Skeletal muscle satellite cell (primary cell): ENCODE results near the gene DUSP16.

ENCODE experiments used
- H3K27me3 ChIP-seq: 2 replicates; pipeline ENCODE4 v1.7.0; 2013; ENCODE audit warnings: low read length; ENCODE audit not compliant: control insufficient read depth, insufficient read depth
- H3K36me3 ChIP-seq: 2 replicates; pipeline ENCODE4 v1.7.0; 2013; ENCODE audit warnings: mild to moderate bottlenecking, control low read depth, low read length; ENCODE audit not compliant: insufficient read depth
- H3K4me1 ChIP-seq: 2 replicates; pipeline ENCODE4 v1.7.0; 2013; ENCODE audit warnings: low read length; ENCODE audit not compliant: control insufficient read depth, insufficient read depth
- H3K4me2 ChIP-seq: 2 replicates; pipeline ENCODE4 v1.7.0; 2013; ENCODE audit warnings: mild to moderate bottlenecking, low read length
- H3K4me3 ChIP-seq: 2 replicates; pipeline ENCODE4 v1.7.0; 2013; ENCODE audit warnings: low read length
- H3K9ac ChIP-seq: 2 replicates; pipeline ENCODE4 v1.7.0; 2013; ENCODE audit warnings: mild to moderate bottlenecking, low read depth, low read length, moderate library complexity
- H3K9me3 ChIP-seq: replicated peaks from 2 replicates; pipeline ENCODE4 v1.7.0; 2013; ENCODE audit warnings: mild to moderate bottlenecking, control low read depth, low read length

Gene DUSP16

DNA sequence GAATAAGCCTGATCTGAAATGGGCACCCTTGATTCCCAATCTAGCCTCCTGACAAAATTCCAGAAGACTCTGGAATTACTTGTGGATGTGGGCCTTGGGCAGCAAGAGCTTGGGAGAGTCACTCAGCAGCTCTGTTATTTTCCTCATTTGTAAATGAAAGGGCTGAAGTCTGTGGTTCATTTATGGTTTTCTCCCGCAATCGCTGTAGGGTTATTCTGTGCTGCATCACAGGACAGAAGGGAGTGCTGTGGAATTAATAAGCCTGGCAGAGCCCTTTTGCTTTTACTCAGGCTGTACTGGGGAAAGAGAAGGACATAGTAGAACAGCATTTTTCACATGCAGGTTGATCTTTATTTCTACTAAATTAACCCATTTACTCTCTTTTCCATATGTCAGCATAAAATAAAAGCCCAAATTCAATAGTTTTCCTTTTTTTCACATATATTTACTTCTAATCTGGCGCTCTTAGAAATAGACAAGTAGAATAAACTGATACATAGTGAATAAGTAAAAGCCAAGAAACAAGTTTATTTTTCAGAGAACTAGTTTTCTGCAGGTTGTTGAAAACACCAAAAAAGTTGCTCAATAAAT is 49.2 kb downstream of the DUSP16 start:
- Histone ChIP-seq H3K9ac (no peak overlapping the region), H3K4me3 (no peak overlapping the region), H3K36me3 (no peaks in the 10 kb centered on the region), H3K4me1 (peaks cover 4% of the 10 kb centered on the region), H3K4me2 (no peak overlapping the region), H3K9me3 (no peaks in the 10 kb centered on the region), H3K27me3 (no peaks in the 10 kb centered on the region)

DNA sequence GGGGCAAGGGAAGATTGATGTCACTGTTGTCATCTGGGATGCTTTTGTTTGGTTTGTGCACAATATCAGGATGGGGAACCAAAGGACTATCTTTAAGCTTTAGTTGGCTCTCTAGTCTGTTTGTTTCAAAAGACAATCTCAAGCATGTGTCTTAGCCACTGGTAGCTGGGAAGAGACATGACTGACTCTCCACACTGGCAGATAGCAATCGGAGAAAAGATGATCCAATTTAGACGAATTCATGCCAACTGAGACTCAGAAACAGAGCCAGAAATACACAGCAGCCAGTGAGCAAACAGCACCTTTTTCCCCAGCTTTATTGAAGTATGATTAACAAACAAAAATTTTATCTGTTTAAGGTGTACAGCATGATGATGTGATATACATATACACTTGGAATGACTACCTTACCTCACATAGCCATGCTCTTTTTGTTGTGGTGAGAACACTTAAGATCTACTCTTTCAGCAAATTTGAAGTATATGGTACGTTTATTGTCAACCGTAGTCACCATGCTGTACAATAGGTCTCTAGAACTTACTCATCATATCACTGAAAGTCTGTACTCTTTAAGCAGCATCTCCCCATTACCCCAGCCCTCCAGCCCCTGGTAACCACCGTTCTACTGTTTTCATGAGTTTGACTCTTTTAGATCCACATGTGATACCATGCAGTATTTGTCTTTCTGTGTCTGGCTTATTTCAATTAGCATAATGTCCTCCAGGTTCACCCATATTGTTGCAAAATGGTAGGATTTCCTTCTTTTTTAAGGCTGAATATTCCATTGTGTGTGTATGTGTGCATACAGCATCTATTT is 50.6 kb downstream of the DUSP16 start:
- no peaks in the 10 kb centered on the region for H3K36me3 ChIP-seq
- no peaks in the 10 kb centered on the region for H3K9me3 ChIP-seq
- no peak overlapping the region for H3K9ac ChIP-seq
- H3K4me2 ChIP-seq, result no peak overlapping the region
- no peaks in the 10 kb centered on the region for H3K27me3 ChIP-seq
- peaks cover 7% of the 10 kb centered on the region for H3K4me1 ChIP-seq
- H3K4me3 ChIP-seq, result no peak overlapping the region

DNA sequence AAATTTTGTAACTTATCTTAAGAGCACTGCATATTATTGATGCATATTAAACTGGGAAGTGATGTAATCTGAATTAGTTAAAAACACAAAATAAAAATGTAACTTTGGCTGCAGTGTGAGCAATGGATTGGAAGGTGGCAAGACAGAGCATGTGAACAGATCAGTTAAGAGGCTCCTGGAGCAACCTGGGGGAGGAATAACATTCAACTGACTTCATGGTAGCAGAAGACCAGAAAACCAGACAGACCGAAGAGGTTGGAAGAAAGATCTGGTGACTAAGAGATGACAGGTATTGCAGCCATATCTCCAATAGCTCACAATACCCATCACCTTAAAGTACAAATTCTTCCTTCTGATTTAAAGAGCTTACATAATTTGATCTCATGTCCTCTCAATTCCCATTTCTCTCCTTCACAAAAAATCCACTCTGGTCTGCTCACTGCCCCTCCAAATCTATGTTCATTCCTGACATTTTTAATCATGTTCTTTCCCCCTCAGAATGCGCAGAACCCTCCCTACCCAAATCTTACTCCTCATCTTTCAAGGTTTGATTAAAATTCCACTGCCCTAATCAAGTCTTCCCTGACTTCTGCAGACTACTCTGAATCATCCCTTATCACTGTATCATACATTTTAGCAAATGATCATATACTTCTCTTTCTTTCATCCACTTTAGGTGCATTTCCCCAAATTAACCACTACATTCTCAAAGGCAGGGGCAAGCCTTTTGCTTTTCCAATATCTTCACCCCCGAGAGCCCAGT is 51.5 kb downstream of the DUSP16 start:
- Histone ChIP-seq H3K27me3 (no peaks in the 10 kb centered on the region), H3K4me2 (no peak overlapping the region), H3K9ac (no peak overlapping the region), H3K4me3 (no peak overlapping the region), H3K4me1 (peaks cover 11% of the 10 kb centered on the region), H3K9me3 (no peaks in the 10 kb centered on the region), H3K36me3 (no peaks in the 10 kb centered on the region)

DNA sequence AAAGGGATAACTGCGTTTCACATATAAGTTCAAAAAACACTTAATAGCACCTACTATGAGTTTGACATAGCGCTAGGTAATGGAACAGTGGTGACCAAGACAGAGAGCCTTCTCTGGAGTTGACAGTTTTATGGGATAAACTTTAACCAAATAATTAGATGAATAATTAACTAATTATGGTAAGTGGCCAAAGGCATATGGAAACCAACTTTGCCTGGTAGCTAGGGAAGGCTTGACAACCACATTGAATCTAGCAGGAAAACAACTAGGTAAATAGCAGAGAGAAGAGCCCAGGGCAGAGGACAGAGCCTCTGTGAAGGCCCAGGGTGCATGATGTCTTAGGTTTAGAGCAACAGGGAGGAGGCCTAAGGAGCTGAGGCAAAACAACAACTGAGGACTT is 52.1 kb downstream of the DUSP16 start:
- H3K4me1 ChIP-seq, result peaks cover 14% of the 10 kb centered on the region

DNA sequence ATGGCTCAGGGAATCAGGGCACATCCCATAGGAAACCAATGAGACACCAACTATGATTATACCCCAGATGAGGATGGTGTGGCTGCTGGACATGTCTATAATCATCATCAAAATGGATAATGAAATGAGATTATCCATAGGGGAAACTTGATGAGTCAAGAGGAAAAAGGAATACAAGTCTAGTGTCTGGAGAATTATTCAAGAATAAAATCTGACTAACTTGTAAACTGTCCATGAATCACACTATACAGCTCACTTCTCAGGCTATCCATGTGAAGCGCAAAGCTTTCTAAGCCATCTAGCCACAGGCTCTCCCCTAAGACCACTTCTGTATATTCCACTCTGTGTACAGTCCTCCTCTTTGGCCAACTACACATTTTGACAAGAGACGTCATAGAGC is 52.5 kb downstream of the DUSP16 start:
- peaks cover 14% of the 10 kb centered on the region for H3K4me1 ChIP-seq
- H3K9ac ChIP-seq, result no peak overlapping the region
- H3K36me3 ChIP-seq, result no peaks in the 10 kb centered on the region
- no peak overlapping the region for H3K4me3 ChIP-seq
- no peaks in the 10 kb centered on the region for H3K27me3 ChIP-seq
- H3K9me3 ChIP-seq, result no peaks in the 10 kb centered on the region
- no peak overlapping the region for H3K4me2 ChIP-seq

More for the DNA sequence above, 52.1 kb downstream of the DUSP16 start:
- H3K4me2 ChIP-seq, result no peak overlapping the region
- no peak overlapping the region for H3K9ac ChIP-seq
- H3K9me3 ChIP-seq, result no peaks in the 10 kb centered on the region
- H3K27me3 ChIP-seq, result no peaks in the 10 kb centered on the region
- no peak overlapping the region for H3K4me3 ChIP-seq
- no peaks in the 10 kb centered on the region for H3K36me3 ChIP-seq

DNA sequence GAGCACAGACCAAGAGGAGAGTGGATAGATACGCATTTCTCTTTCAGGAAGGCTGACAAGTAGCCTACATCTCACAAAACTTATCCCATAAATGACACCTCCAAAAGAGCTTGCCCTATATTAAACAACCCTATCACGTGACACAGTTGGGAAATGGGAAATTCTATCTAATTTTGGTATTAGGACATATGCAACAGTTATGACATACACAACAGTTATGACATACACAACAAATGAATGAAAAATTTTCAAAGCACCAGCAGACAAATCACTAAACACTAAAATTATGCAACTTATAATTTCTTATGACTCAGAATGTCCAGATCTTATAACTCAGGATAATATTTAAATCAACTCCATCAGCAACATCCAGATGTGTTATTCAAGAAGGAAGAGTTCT is 54.1 kb downstream of the DUSP16 start:
- no peaks in the 10 kb centered on the region for H3K27me3 ChIP-seq
- no peak overlapping the region for H3K4me2 ChIP-seq
- H3K9ac ChIP-seq, result no peak overlapping the region
- H3K4me1 ChIP-seq, result peaks cover 14% of the 10 kb centered on the region
- H3K36me3 ChIP-seq, result no peaks in the 10 kb centered on the region
- H3K9me3 ChIP-seq, result no peaks in the 10 kb centered on the region
- H3K4me3 ChIP-seq, result no peak overlapping the region

DNA sequence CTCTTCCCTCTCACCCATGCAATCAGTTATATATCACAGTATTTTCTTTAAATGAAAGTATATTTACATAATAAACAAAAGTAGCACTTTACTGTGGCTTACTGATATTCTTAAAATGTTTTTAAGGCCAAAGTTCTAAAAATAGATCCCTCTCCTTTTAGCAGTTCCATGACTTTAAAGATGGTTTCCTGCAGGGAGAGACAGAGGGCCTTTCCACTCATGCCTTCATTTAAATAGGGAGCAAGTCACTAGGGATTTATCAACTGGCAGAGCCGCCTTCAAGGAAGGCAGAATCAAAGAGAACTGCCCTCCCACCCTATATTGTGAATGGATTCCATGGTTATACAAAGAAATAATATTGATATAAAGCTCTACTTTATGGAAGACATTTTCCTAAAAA is 55.5 kb downstream of the DUSP16 start:
- Histone ChIP-seq H3K9me3 (no peaks in the 10 kb centered on the region), H3K4me3 (no peak overlapping the region), H3K36me3 (no peaks in the 10 kb centered on the region), H3K4me1 (peaks cover 14% of the 10 kb centered on the region), H3K4me2 (no peak overlapping the region), H3K9ac (no peak overlapping the region), H3K27me3 (no peaks in the 10 kb centered on the region)

DNA sequence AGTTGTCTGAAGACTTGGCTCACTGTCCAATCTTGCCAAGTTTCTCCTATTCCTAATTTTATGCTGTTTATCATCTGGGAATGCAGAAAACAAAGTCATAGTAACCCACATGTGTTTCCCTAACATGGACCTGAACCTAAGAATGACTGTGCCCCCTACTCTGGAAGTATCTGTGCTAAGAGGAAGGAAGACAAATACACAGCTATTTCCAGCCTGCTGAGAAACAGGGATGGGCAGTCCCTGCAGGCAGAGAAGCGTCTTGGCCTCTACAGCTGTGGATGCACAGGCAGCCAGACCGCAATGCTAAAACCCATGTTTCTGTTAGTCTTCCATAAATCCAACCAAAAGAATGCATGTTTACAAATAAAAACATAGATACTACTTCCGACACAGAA is 56.2 kb downstream of the DUSP16 start:
- H3K4me1 ChIP-seq, result peaks cover 14% of the 10 kb centered on the region
- no peak overlapping the region for H3K9ac ChIP-seq
- H3K27me3 ChIP-seq, result no peaks in the 10 kb centered on the region
- H3K9me3 ChIP-seq, result no peaks in the 10 kb centered on the region
- H3K4me3 ChIP-seq, result no peak overlapping the region
- H3K4me2 ChIP-seq, result no peak overlapping the region
- H3K36me3 ChIP-seq, result no peaks in the 10 kb centered on the region

DNA sequence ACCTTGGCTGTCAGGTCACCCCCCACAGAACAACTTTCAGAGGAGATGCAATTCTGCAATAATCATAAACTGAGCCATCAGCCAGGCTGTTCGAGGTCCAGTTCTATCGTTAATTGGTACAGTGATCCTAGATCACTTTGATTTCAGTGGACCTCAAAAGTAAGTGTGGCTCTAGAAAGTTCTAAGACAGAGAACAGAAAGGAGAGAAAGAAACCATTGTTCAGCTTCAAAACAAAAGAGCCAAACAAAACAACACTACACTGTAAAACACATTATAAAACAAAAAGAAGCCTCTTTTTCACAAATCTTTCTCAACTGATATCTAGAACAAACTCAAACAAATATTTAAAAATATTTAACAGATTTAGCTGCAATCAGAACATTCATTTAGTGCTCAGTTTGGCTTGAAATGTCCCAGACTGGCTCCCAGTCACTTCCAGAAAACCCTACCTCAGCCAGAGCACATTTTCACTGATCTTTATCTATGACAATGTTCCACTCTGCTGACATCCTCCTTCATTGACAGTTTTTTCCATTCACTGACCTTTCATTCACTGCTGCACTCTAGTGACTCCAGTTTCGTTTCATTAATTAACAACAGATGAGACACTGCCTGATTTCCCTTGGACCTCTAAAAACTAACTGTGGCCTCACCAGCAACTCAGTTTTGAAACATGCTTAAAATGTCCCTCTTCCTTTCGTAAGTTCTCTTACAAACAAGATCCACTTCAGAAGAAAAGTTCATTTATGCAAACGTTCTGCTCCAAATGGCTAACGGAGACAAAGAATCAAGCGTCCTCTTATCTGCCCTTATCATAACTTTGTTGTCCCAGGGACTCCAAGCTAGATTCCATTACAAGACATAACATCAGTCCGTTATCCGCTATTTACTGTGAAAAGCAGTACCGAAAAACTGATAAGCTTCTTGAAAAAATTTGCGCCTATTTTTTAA is 56.8 kb downstream of the DUSP16 start:
- H3K9ac ChIP-seq, result no peak overlapping the region
- no peak overlapping the region for H3K4me3 ChIP-seq
- no peaks in the 10 kb centered on the region for H3K27me3 ChIP-seq
- H3K9me3 ChIP-seq, result no peaks in the 10 kb centered on the region
- H3K4me2 ChIP-seq, result peak overlapping the region; percentile 2
- no peaks in the 10 kb centered on the region for H3K36me3 ChIP-seq
- H3K4me1 ChIP-seq, result peaks cover 14% of the 10 kb centered on the region

DNA sequence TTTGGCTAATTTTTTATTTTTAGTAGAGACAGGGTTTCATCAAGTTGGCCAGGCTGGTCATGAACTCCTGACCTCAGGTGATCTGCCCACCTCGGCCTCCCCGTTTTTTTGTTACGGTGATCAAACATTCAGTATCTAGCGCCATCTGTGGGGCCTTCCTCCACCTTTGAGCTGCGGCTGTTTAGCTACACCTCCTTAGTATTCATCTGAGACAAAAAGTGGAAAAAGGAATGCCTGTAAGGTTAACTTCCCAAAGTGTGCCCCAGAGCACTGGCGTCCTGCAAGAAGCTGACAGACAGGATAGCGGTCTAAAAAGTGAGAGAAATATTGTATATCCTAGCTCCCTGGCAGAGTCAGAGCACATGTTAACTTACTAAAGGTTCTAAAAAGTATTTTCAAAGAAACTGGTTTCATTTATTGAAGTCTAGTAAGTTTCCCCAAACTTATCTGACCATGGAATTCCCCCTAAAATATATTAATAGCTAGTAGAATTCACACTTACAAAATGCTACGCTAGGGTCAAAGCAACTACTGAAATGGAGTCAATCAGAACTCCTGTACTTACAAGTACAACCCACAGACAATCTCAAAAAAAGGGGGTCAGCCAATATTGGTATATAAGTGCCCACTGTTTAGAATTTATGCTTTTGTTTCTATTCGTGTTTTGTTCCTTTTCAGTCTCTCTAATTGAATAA is 59.1 kb downstream of the DUSP16 start:
- Histone ChIP-seq H3K4me2 (no peak overlapping the region), H3K4me1 (peaks cover 10% of the 10 kb centered on the region), H3K9me3 (no peaks in the 10 kb centered on the region), H3K9ac (no peak overlapping the region), H3K36me3 (no peaks in the 10 kb centered on the region), H3K4me3 (no peak overlapping the region), H3K27me3 (no peaks in the 10 kb centered on the region)
